Activated CD8-positive, alpha-beta memory T cell treated with anti-CD3 and anti-CD28 coated beads, Interleukin-2, amount 50 U/mL, for 24 hours (primary cell): ENCODE measurements around the gene PPP2R5E.
"Not testable (repeated sequence)": the region's sequence is repeated elsewhere in the genome, so short reads cannot be mapped to it uniquely, and the experiment has no call there.

Experiments used
- DNase-seq: peaks from one replicate; pipeline ENCODE4 v3.0.0-alpha.2; 2020; ENCODE audit errors: extremely low read depth

The PPP2R5E gene

DNA sequence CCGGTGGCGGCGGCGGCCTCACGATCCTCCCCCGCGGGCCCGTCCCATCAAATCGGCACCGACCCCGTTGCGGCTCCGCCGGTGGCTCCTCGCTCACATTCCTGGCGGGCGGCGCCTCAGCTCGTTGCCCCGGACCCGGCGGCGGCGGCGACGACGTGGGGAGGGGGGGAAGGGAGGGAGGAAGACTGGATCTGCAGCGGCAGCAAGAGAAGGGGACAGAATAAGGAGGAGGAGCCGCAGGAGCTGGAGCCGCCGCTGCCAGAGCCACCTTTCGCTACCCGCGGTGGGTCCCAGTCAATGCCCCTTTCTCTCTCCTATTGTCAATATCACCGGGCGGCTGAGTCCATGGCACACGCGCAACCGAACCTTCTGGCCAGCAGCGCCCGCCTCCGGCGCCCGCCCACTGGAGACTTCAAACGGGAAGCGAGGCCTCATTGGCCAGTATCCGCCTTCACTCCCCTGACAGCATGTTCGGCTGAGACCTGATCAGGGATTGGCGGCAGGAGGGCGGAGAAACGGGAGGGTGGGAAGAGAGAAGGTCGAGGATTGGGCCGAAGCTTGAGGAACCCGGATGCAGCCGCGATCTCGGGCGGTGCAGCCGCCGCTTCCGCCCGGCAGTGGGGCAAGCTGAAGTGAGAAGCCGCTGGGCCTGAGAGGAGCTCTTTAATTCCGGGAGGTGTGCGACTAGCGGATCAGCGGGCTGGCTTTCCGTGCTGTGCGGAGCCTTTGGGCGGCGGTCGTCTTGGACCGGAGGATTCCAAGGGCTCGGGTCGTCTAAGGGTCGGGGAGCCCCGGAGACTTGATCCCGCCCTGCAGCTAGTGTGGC is at the start of gene PPP2R5E:
Gene PPP2R5E, minus strand, starts transcription at position 378 of the 826 bp plus-strand sequence. CDS start 3,692 bp downstream, outside the sequence.
- peak; percentile 96 for DNase-seq

DNA sequence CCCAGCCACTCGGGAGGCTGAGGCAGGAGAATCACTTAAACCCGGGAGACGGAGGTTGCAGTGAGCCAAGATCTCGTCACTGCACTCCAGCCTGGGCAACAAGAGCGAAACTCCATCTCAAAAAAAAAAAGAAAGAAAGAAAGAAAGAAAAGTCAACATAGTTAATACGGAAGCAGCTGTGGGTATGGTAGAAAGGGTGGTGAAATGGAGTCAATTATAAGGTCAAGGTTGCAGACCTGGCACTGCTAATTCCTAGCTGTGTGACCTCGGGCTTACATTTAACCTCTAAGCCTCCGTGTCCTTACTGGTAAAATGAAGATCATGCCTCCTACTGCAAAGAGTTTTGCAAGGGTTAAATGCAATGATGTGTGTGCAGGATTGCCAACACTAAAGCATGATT is 39.9 kb upstream of the PPP2R5E start:
- DNase-seq, result not testable (repeated sequence)

- no peak for DNase-seq
Measured at GRCh38 chr14:63581491-63581890, 38.3 kb upstream of the PPP2R5E start.

GRCh38 chr14:63578300-63578699 is 35.1 kb upstream of the PPP2R5E start:
- DNase-seq, result no peak

GRCh38 chr14:63573581-63573980 is 30.4 kb upstream of the PPP2R5E start:
- no peak for DNase-seq

DNA sequence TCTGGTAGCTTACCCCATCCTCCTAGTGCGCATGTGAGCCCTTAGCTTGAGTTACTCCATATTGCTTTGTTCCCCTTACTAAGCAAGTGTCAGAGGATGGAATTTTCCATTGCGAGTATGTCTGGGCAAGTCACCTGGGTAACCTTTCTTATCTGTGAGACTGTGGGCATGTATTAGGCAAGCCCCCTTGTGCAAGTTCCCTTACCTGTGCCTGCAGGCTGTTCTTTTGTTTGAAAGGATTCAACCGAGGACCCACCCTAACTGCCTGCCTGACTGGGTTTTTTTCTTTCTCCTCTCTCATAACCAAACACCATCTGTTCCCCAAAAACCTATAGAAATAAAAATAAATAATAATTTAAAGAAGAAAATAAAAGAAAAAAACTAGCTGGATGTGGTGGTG is 22.3 kb upstream of the PPP2R5E start:
- no peak for DNase-seq

DNA sequence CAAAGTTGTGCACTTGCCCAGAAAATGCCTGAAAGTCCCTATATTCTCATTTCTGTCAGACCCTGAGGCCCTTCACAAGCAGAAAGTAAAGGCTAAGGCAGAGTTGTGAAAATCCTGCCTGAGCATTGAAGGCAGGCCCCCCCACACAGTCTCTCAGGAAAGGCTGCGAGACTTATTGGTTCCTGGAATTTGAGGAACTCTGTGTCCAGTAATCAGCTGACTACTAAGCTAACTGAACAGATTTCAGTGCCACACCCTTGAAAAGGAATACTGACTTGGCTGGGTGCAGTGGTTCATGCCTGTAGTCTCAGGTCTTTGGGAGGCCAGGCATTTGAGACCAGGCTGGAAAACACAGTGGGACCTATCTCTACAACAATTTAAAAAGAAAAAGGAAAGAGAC is 21.1 kb upstream of the PPP2R5E start:
- no peak for DNase-seq

DNA sequence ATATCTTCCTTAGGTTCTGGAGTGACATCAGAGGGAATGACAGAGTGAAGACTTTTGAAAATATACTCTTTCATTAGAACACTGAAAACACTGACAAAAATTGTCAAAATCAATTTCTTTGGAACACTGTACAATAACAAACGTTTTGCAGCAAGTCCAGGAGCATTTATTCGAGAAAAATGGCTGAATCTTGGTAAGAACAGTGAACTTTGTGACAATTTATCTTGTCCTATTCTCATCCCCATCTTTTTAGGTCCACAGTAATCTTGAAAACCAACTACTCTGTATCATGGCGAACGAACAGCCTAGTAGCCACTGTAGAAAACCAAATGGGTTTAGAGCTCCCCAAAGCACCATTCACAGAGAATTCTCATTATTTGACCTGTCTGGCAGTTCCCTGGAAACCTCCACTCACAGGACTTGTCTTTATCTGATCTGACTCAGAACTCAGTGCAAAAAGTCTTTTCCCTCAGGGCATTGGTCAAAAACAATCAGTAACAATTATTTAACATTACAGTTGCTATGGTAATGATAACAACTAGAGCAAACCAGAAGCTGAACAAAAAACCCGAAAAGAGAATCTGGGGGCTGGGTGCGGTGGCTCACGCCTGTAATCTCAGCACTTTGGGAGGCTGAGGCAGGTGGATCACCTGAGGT is 20.3 kb upstream of the PPP2R5E start:
- no peak for DNase-seq

GRCh38 chr14:63562405-63562804 is 19.2 kb upstream of the PPP2R5E start:
- DNase-seq, result no peak

GRCh38 chr14:63555572-63555971 is 12.4 kb upstream of the PPP2R5E start:
- DNase-seq, result no peak

GRCh38 chr14:63551332-63551731 is 8.2 kb upstream of the PPP2R5E start:
- no peak for DNase-seq

GRCh38 chr14:63547798-63548335 is 4.7 kb upstream of the PPP2R5E start:
- DNase-seq, result no peak

DNA sequence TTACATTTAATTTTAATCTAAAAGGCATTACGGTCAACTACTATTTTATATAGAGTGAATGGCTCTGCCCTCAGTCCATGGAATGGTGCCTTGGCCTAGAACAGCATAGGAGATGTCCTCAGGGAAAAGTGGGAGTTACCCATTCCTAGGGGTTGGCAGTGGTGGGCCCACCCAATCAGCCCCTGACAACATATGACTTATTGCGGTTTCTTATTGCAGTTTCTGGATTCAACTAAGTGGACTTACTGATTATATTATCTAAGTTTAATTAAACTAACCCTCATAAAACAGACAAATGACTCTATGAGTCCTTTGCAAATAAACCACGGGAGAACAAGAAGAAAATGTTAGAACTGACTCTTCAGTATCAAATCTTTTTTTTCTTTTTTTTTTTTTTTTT is 2.3 kb upstream of the PPP2R5E start:
- DNase-seq, result no peak

DNA sequence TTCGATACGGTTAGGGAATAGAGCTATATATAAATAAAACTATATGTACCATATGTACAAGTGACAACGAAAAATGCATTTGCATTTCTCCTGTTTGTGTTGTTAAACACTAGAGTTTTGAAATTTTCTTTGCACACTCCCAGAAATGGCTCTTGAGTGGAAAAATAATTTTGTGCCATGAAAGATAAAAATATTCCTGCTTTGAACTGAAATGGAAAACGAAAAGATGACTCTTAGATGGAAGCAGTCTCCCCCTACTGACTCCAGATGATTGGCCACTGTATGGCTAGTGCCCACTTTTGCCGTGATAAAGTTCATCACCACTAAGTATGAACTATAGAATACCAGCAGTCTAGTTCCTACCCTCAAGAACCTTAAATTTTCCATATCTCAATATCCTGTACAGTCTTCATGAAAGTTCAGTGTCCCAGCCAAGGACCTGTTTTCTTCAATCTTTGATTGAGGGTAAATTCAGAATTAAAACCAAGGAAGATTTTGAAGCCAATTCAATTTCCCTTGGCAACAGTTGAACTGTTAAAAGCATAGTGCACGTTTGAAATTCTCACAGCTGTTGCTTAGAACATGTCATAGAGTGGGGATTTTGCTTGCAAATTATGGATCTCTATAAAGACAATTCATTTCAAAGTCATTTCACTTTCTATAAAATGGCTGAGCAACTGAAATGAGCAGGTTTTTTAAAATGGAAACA is 1.6 kb upstream of the PPP2R5E start:
- no peak for DNase-seq

DNA sequence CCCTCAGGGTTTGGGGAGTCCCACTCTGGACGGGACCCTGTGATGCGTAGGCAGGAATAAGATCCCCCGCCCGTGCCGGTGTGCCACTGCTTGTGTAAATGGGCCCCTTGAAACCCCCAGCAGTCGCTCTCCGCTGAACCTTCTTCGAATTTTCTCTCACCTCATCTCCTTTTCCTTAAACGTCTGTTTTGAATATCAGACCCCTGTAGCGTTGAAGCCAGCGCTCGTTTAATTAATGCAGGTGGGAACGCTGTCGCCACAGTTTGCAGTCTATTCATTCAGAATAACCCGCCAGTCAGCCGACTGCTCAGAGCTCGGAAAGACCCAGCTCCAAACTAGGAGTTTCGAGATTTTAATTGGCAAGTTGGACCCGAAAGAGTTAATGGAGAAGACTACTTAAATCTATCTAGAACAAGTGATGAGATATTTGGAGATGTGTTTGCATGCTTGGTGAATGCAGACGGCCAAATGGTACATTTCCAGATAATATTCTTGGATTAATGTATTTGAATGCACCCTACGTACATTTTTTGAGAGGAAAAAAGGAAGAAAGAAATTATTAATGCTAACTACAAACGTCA is 739 bp upstream of the PPP2R5E start:
- no peak for DNase-seq

- no peak for DNase-seq
Measured at GRCh38 chr14:63542231-63542999, 762 bp downstream of the PPP2R5E start.

- DNase-seq, result no peak
Measured at GRCh38 chr14:63535918-63536317, 7.3 kb downstream of the PPP2R5E start.

GRCh38 chr14:63533474-63533873 is 9.7 kb downstream of the PPP2R5E start:
- DNase-seq, result no peak

DNA sequence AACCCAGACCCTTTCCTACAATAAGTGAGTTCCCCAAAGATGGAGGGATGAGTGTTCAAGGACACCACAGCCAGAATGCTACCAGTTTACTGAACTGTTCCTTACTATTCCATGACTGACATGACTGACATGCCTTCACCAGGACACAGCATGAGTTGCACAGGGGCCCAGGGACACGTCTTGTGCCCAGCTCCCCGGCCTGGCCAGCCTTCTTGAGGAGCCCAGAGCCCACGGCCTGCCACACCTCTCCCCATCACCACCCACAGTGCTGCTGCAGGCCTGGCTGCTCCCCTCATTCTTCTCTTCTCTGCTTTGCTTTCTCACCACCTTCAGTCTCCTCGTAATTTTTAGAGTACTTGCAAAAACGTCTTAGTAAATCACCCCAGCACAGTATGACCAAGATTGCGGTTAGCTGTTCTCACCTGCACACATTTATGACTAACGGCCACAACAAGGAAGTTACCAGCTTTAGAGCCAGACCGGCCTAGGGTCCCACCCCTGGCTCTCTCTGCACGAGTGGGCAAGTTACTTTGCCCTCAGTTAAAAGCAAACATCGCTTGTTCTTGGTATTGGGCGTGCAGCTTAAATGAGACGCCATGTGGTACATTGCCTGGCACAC is 18.5 kb downstream of the PPP2R5E start:
- no peak for DNase-seq

- no peak for DNase-seq
Measured at GRCh38 chr14:63523735-63524426, 19.3 kb downstream of the PPP2R5E start.
